ENCODE data around the gene IL12B. TPM values are rescaled to one million over a fixed set of nuclear protein-coding genes. Genes with fewer than 3 reads are reported as not detected.

Gene IL12B
- total RNA-seq, 1 donor from 2014 or later = not detected

- intact Hi-C loops (cut with micrococcal nuclease) = no loop called here
- no peak for DNase-seq (ENCODE audit: low spot score)
- Mint-ChIP-seq H3K27me3 (ENCODE audit: insufficient read depth) (peaks cover 32% of the 10 kb centered on the region), H3K9me3 (no peaks in the 10 kb centered on the region), H3K4me3 (no peak overlapping the region), H3K36me3 (ENCODE audit: low read depth) (peaks cover 1% of the 10 kb centered on the region), H3K27ac (no peak overlapping the region), H3K4me1 (ENCODE audit: low read depth) (no peaks in the 10 kb centered on the region)
Measured at GRCh38 chr5:159324102-159324755, 6.1 kb downstream of the IL12B start.

GRCh38 chr5:159322180-159322579 lies 8.1 kb downstream of the IL12B start:
- Mint-ChIP-seq H3K36me3 (ENCODE audit: low read depth) (peaks cover 1% of the 10 kb centered on the region), H3K4me1 (ENCODE audit: low read depth) (no peaks in the 10 kb centered on the region), H3K9me3 (no peaks in the 10 kb centered on the region), H3K27ac (no peak overlapping the region), H3K4me3 (no peak overlapping the region), H3K27me3 (ENCODE audit: insufficient read depth) (peaks cover 16% of the 10 kb centered on the region)
- no peak for DNase-seq (ENCODE audit: low spot score)
- intact Hi-C loops (cut with micrococcal nuclease) = no loop called here

- no peaks in the 10 kb centered on the region for H3K9me3 Mint-ChIP-seq
- H3K27ac Mint-ChIP-seq = no peak overlapping the region
- no peak overlapping the region for H3K4me3 Mint-ChIP-seq
- no peak for DNase-seq (ENCODE audit: low spot score)
- peaks cover 18% of the 10 kb centered on the region for H3K27me3 Mint-ChIP-seq (ENCODE audit: insufficient read depth)
- intact Hi-C loops (cut with micrococcal nuclease) = no loop called here
- no peaks in the 10 kb centered on the region for H3K36me3 Mint-ChIP-seq (ENCODE audit: low read depth)
- H3K4me1 Mint-ChIP-seq (ENCODE audit: low read depth) = no peaks in the 10 kb centered on the region
Measured at GRCh38 chr5:159319832-159320231, 10.5 kb downstream of the IL12B start.

GRCh38 chr5:159319363-159319762 lies 10.9 kb downstream of the IL12B start:
- intact Hi-C loops (cut with micrococcal nuclease) = no loop called here
- Mint-ChIP-seq H3K4me3 (no peak overlapping the region), H3K27ac (no peak overlapping the region), H3K4me1 (ENCODE audit: low read depth) (no peaks in the 10 kb centered on the region), H3K36me3 (ENCODE audit: low read depth) (no peaks in the 10 kb centered on the region), H3K9me3 (no peaks in the 10 kb centered on the region), H3K27me3 (ENCODE audit: insufficient read depth) (peaks cover 16% of the 10 kb centered on the region)
- DNase-seq (ENCODE audit: low spot score) = no peak

GRCh38 chr5:159318448-159318847 lies 11.8 kb downstream of the IL12B start:
- Mint-ChIP-seq H3K9me3 (no peaks in the 10 kb centered on the region), H3K27me3 (ENCODE audit: insufficient read depth) (peaks cover 20% of the 10 kb centered on the region), H3K4me3 (no peak overlapping the region), H3K4me1 (ENCODE audit: low read depth) (no peaks in the 10 kb centered on the region), H3K27ac (no peak overlapping the region), H3K36me3 (ENCODE audit: low read depth) (no peaks in the 10 kb centered on the region)
- DNase-seq (ENCODE audit: low spot score) = no peak
- intact Hi-C loops (cut with micrococcal nuclease) = no loop called here

- Mint-ChIP-seq H3K27me3 (ENCODE audit: insufficient read depth) (peaks cover 17% of the 10 kb centered on the region), H3K27ac (no peak overlapping the region), H3K4me1 (ENCODE audit: low read depth) (no peaks in the 10 kb centered on the region), H3K36me3 (ENCODE audit: low read depth) (no peaks in the 10 kb centered on the region), H3K4me3 (no peak overlapping the region), H3K9me3 (no peaks in the 10 kb centered on the region)
- no peak for DNase-seq (ENCODE audit: low spot score)
- intact Hi-C loops (cut with micrococcal nuclease) = no loop called here
Measured at GRCh38 chr5:159317849-159318248, 12.4 kb downstream of the IL12B start.

- Mint-ChIP-seq H3K36me3 (ENCODE audit: low read depth) (no peaks in the 10 kb centered on the region), H3K9me3 (no peaks in the 10 kb centered on the region), H3K27me3 (ENCODE audit: insufficient read depth) (peaks cover 19% of the 10 kb centered on the region), H3K27ac (no peak overlapping the region), H3K4me3 (no peak overlapping the region), H3K4me1 (ENCODE audit: low read depth) (no peaks in the 10 kb centered on the region)
- intact Hi-C loops (cut with micrococcal nuclease) = loop anchor here (1.0 kb wide), 1 partner anchor 160 kb away; no protein-coding TSS in a partner anchor
- DNase-seq (ENCODE audit: low spot score) = peak; percentile 20
Measured at GRCh38 chr5:159316519-159317383, 13.5 kb downstream of the IL12B start.

- intact Hi-C loops (cut with micrococcal nuclease) = no loop called here
- H3K27ac Mint-ChIP-seq = no peak overlapping the region
- peaks cover 43% of the 10 kb centered on the region for H3K27me3 Mint-ChIP-seq (ENCODE audit: insufficient read depth)
- no peak for DNase-seq (ENCODE audit: low spot score)
- H3K9me3 Mint-ChIP-seq = no peaks in the 10 kb centered on the region
- H3K4me1 Mint-ChIP-seq (ENCODE audit: low read depth) = peaks cover 11% of the 10 kb centered on the region
- no peak overlapping the region for H3K4me3 Mint-ChIP-seq
- H3K36me3 Mint-ChIP-seq (ENCODE audit: low read depth) = peaks cover 1% of the 10 kb centered on the region
Measured at GRCh38 chr5:159313197-159313596, 17.1 kb downstream of the IL12B start.

- no peaks in the 10 kb centered on the region for H3K9me3 Mint-ChIP-seq
- DNase-seq (ENCODE audit: low spot score) = no peak
- intact Hi-C loops (cut with micrococcal nuclease) = no loop called here
- H3K4me1 Mint-ChIP-seq (ENCODE audit: low read depth) = peaks cover 11% of the 10 kb centered on the region
- H3K27me3 Mint-ChIP-seq (ENCODE audit: insufficient read depth) = peaks cover 45% of the 10 kb centered on the region
- no peak overlapping the region for H3K27ac Mint-ChIP-seq
- H3K4me3 Mint-ChIP-seq = no peak overlapping the region
- peaks cover 1% of the 10 kb centered on the region for H3K36me3 Mint-ChIP-seq (ENCODE audit: low read depth)
Measured at GRCh38 chr5:159311063-159311462, 19.2 kb downstream of the IL12B start.

- Mint-ChIP-seq H3K27ac (no peak overlapping the region), H3K4me1 (ENCODE audit: low read depth) (peaks cover 11% of the 10 kb centered on the region), H3K9me3 (no peaks in the 10 kb centered on the region), H3K36me3 (ENCODE audit: low read depth) (peaks cover 1% of the 10 kb centered on the region), H3K27me3 (ENCODE audit: insufficient read depth) (peaks cover 43% of the 10 kb centered on the region), H3K4me3 (no peak overlapping the region)
- intact Hi-C loops (cut with micrococcal nuclease) = no loop called here
- DNase-seq (ENCODE audit: low spot score) = no peak
Measured at GRCh38 chr5:159310511-159310910, 19.8 kb downstream of the IL12B start.

- Mint-ChIP-seq H3K4me3 (no peak overlapping the region), H3K9me3 (no peaks in the 10 kb centered on the region)
Measured at GRCh38 chr5:159309689-159310433, 20.4 kb downstream of the IL12B start.

GRCh38 chr5:159304961-159305595 lies 25.2 kb downstream of the IL12B start:
- H3K9me3 Mint-ChIP-seq = peaks cover 23% of the 10 kb centered on the region
- H3K4me1 Mint-ChIP-seq (ENCODE audit: low read depth) = no peaks in the 10 kb centered on the region
- no peak overlapping the region for H3K4me3 Mint-ChIP-seq
- H3K36me3 Mint-ChIP-seq (ENCODE audit: low read depth) = peaks cover 5% of the 10 kb centered on the region
- peaks cover 25% of the 10 kb centered on the region for H3K27me3 Mint-ChIP-seq (ENCODE audit: insufficient read depth)
- no peak overlapping the region for H3K27ac Mint-ChIP-seq
- intact Hi-C loops (cut with micrococcal nuclease) = no loop called here
- DNase-seq (ENCODE audit: low spot score) = no peak

More at GRCh38 chr5:159309689-159310433, 20.4 kb downstream of the IL12B start:
- DNase-seq (ENCODE audit: low spot score) = no peak
- H3K36me3 Mint-ChIP-seq (ENCODE audit: low read depth) = peaks cover 1% of the 10 kb centered on the region
- no peak overlapping the region for H3K27ac Mint-ChIP-seq
- peaks cover 11% of the 10 kb centered on the region for H3K4me1 Mint-ChIP-seq (ENCODE audit: low read depth)
- intact Hi-C loops (cut with micrococcal nuclease) = no loop called here
- H3K27me3 Mint-ChIP-seq (ENCODE audit: insufficient read depth) = peaks cover 43% of the 10 kb centered on the region

Measured in activated T-helper 1 cell treated with anti-CD3 and anti-CD28 coated beads, Interleukin-12 subunit alpha, Interleukin-12 subunit beta, Interleukin-2, Interleukin-4 antibody, amounts not matched to agents 30 ng/mL and 10 ng/mL and 1 ng/mL, durations not matched to agents 14 hours and 24 hours and 36 hours (primary cell).